Spleen (tissue), 7 donors: ENCODE results near the gene RIGI.

Experiments
- POLR2A ChIP-seq, 3 donors: fragments of 450-650 bp; IDR thresholded peaks; one replicate each; pipeline ENCODE4 v1.5.1; 2017; ENCODE audit warnings: antibody characterized with exemption in 3 of 3, mild to moderate bottlenecking in 1 of 3
- POLR2AphosphoS5 ChIP-seq, 3 donors: sonication (generic); formaldehyde crosslinking; IDR thresholded peaks; one replicate each; pipeline ENCODE4 v1.5.1; 2017; ENCODE audit warnings: antibody characterized with exemption in 3 of 3
- TF ChIP-seq, protein P1 (sequence below), 11 experiments: fragments of 200-600 bp in 7 of 11; fragments of 450-650 bp in 4 of 11; sonication (generic) in 4 of 11; IDR thresholded peaks in 8 of 11; conservative IDR thresholded peaks in 3 of 11; 1 replicate in 7 of 11; 2 replicates in 4 of 11; pipeline versions ENCODE4 v1.4.0 to v1.8.0; 2016 to 2021; ENCODE audit warnings: antibody characterized with exemption in 11 of 11, inconsistent platforms in 4 of 11, mild to moderate bottlenecking in 1 of 11
- donor health status: DM: no; HTN: no; CAD: no; lungs with moderate emphysema.
- donor health status: DM: no; HTN: no; CAD: no.
- donor health status: DM: no; HTN: no; CAD: no.

DNA sequence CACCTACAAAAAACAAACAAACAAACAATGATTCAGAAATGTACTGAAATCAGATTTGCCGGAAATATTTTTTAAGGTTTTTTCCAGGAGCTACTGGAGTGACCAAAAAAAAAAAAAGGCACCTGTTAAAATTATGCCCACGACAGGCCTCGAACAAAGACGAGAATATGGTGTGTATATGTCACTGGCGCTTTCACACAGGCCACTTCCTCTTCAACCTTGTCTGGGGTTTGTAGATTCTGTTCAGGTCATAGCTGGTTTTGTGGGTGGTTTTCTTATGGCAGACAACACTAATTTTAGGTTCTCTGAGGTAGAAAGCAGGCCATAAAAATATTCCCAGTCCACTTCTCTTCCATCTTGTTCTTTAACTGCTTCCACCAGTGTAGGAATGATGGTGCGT, 40.0 kb upstream of the RIGI start:
- TF ChIP-seq POLR2AphosphoS5 (IDR thresholded peaks at IDR 0.05), result no peak
- no peak for TF ChIP-seq POLR2A (IDR thresholded peaks at IDR 0.05)
- TF ChIP-seq, protein P1, sequence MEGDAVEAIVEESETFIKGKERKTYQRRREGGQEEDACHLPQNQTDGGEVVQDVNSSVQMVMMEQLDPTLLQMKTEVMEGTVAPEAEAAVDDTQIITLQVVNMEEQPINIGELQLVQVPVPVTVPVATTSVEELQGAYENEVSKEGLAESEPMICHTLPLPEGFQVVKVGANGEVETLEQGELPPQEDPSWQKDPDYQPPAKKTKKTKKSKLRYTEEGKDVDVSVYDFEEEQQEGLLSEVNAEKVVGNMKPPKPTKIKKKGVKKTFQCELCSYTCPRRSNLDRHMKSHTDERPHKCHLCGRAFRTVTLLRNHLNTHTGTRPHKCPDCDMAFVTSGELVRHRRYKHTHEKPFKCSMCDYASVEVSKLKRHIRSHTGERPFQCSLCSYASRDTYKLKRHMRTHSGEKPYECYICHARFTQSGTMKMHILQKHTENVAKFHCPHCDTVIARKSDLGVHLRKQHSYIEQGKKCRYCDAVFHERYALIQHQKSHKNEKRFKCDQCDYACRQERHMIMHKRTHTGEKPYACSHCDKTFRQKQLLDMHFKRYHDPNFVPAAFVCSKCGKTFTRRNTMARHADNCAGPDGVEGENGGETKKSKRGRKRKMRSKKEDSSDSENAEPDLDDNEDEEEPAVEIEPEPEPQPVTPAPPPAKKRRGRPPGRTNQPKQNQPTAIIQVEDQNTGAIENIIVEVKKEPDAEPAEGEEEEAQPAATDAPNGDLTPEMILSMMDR (IDR thresholded peaks at IDR 0.05 in 8 of 11, conservative IDR thresholded peaks at IDR 0.05 in 3 of 11), result no peak
